DMS114 treated with DMSO at 0.1 percent for 48 hours (cell line): Measurements from ENCODE around the gene TSSK3.

Source experiments
- DNase-seq: peaks from one replicate; lab custom pipeline; 2025; ENCODE audit not compliant: unreplicated experiment; lab: John Stamatoyannopoulos, UW

Gene TSSK3, protein sequence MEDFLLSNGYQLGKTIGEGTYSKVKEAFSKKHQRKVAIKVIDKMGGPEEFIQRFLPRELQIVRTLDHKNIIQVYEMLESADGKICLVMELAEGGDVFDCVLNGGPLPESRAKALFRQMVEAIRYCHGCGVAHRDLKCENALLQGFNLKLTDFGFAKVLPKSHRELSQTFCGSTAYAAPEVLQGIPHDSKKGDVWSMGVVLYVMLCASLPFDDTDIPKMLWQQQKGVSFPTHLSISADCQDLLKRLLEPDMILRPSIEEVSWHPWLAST

DNA sequence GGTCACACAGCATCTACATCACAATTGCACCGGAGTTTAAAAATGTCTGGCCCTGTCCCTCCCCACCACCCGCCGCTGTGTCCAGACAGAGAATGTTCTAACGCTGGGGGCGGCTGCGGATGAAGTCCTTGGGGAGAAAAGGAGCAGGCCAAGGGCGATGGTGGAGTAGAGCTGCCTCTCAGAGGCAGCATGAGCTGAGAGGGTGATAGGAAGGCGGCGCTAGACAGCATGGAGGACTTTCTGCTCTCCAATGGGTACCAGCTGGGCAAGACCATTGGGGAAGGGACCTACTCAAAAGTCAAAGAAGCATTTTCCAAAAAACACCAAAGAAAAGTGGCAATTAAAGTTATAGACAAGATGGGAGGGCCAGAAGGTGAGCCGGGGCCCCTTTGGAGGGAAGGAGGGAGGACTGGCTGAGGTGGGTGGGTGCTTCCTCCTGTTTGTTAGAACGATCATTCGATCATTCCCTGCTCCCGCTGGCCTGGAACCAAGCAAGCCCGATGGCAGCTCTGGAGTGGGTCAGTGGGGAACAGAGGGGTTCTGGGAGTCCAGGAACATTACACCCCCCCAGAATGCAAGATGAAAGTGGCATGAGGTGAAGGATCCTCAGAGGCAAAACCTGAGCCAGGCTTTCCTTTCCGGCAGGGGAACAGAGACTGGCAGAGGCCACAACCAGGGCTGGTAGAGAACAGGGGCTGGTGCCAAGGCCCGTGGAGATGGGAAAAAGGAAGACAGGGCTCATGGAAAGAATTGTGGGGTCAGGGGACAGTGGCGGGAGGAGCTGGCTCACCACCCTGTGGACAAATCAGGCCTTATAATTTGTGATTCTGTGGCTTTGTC lies at the start of gene TSSK3, which contains the start of gene FAM229A:
Gene TSSK3 (plus strand): TSS at position 66 of the 840 bp plus-strand sequence. CDS start 163 bp downstream, at position 229.
Gene FAM229A (minus strand): TSS at position 12 of the 840 bp plus-strand sequence. CDS start 394 bp downstream, outside the sequence.
- no peak for DNase-seq

DNA sequence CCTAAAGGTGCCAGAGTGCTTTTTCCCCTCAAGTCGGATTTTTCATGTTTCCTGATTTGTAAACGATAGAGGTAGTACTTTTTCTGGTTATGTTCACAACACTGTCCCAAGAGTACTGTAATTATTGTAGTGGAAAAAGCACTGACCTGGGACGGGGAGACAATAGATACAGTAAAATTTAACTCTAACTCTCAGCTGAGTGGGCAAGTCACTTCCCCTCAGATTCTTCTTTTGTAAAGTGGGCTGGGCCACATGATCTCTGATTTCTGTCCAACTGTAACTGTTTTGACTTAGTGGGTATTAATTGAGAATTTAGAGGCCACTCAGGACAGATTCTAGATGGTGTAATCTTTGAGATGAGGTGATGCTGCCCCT lies 45.4 kb upstream of the TSSK3 start:
- no peak for DNase-seq

DNA sequence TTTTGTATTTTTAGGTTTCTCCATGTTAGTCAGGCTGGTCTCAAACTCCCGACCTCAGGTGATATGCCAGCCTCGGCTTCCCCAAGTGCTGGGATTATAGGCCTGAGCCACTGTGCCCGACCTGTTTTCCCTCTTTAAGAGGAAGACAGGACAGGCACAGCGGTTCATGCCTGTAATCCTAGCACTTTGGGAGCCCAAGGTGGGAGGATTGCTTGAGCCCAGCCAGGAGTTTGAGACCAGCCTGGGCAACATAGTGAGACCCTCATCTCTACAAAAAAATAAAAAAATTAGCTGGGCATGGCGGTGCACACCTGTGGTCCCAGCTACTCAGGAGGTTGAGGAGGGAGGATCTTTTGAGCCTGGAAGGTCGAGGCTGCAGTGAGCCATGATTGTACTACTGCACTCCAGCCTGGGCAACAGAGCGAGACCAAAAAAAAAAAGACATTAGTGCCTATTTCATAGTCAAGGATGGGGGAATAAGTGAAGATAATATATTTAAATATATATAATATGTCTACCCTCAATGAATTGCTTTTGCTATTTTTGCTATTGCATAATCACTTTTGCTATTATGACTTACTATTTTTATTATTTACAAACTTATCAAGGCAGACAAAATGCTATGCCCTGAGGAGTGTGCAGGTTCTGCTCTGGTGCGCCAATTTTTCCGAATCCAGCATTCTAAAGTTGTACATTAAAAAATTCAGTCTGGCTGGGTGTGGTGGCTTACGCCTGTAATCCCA lies 44.0 kb upstream of the TSSK3 start:
- no peak for DNase-seq

DNA sequence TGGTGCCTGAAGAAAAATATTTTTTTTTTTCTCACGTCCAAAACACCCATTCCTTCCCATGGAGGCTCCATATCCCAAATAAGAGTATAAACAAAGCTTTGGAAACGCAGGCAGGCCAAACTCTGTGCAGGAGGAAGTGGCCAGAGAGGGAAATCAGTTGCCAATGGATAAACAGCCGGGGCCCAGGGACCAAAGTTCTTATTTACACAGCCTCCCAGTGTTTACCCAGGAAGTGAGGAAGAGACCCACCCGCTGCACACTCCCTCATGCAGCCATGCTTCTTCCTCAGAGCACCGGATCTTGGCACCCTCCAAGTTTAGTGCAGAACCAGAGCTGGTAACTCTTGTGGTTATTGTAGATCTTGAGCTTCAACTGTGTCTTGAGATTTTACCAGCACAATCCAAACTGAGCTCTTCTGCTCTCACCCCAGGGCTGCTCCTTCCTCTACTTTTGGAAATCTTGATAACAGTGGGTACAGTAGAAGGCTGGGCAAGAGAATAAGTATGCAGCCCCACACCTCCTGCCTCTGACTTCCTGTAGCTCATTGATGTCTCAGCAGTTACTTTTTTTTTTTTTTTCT lies 40.5 kb upstream of the TSSK3 start:
- no peak for DNase-seq

DNA sequence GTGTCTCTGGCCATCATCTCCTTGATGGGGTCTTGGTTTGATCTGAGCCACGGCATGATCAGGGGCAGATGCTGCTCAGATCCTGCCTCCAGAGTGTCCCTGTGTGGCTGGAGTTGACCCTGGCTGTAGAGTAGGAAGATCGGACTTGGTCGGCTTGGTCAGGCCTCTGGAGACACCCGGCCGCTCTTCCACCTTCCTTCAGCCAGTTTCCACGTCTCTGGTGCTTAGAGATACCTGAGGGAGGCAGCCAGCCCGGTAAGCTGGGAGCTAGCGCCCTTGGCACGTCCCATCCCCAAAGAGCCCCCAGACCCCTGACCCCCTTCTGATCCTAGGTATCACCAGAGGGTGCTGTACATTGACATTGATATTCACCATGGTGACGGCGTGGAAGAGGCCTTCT lies 35.1 kb upstream of the TSSK3 start:
- DNase-seq: no peak

DNA sequence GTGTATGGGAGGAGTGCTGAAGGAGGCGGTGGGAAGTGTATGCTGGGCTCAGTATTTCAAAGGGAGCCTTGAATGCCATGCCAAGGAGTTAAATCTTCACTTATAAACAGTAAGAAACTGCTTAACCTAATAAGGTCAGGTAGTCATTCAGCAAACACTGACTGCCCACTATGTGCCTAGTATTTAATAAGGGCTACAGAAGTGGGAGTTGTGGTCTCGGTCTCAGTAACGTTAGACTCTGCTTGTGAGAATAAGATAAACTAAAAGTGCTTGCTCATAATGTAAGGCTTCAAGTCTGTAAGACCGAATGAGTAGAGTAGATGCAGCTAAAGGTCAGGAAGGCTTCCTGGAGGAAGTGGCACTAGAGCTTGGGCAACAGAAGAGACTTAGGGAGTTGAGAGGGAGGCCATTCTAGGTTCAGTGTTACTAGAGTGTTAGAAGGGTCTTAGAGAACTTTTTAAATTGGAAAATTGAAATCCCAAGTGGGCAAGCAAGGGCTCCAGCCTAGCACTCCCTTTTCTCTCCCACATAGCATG lies 32.3 kb upstream of the TSSK3 start:
- DNase-seq: no peak

DNA sequence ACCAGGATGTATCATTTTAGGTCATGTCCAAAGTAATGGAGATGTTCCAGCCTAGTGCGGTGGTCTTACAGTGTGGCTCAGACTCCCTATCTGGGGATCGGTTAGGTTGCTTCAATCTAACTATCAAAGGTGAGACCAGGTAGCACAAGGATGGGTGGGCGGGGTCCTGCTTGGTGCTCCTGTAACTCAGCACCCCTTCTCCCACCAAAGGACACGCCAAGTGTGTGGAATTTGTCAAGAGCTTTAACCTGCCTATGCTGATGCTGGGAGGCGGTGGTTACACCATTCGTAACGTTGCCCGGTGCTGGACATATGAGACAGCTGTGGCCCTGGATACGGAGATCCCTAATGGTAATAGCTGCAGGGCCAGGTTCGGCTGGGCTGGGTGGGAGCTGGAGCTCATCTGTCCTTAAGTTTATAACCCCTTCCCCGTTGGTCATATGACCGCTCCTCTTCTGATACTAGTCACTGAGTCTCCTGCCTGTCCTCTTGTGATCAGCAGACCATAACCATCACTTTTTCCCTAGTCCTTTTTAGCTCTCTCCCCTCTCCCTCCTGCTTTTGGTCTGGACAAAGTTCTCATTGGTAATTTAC lies 31.7 kb upstream of the TSSK3 start:
- DNase-seq: no peak

DNA sequence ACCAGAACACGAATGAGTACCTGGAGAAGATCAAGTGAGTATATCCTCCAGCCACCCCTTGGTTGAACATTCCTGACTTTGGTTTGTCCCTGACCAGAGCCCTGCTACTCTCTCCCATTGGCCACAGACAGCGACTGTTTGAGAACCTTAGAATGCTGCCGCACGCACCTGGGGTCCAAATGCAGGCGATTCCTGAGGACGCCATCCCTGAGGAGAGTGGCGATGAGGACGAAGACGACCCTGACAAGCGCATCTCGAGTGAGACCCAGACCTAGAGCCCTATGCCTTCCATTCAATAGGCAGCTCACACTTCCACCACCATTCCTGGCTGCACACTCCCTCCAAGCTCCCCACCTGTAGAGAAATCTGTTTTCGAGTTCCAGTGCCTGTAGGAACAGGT lies 30.8 kb upstream of the TSSK3 start:
- no peak for DNase-seq

DNA sequence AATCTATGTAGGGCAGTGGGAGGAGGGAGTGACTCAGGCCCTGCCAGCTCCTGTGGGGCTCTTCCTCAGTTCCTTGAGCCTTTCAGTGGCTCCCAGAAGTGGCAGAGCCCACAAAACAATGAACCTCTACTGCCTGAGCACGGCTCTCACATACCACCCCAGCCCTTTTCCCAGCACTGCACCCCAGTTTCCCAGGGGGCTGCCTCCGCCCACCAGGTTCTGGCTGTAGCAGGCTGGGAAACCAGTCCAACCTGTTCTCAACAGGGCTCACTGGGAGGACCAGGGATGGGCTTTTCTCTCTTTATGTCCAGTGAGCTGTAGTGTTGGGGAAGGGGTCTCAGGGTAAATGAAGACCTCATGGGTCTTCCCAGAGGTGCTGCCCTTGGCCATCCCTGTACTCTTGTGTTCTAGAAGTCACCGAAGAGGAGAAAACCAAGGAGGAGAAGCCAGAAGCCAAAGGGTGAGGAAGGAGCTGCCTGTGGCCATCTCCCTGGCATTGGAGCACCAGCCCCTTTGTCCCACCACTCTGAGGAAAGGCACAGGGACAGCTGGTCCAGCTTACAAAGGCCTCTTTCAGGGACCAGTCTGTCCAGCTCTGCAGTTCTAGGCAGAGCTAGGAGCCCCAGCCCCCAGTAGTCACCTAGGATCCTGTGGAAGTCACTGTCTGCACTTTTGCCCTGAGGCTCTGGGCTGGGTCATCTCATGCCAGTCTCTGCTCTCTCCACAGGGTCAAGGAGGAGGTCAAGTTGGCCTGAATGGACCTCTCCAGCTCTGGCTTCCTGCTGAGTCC lies 29.9 kb upstream of the TSSK3 start:
- DNase-seq: no peak

DNA sequence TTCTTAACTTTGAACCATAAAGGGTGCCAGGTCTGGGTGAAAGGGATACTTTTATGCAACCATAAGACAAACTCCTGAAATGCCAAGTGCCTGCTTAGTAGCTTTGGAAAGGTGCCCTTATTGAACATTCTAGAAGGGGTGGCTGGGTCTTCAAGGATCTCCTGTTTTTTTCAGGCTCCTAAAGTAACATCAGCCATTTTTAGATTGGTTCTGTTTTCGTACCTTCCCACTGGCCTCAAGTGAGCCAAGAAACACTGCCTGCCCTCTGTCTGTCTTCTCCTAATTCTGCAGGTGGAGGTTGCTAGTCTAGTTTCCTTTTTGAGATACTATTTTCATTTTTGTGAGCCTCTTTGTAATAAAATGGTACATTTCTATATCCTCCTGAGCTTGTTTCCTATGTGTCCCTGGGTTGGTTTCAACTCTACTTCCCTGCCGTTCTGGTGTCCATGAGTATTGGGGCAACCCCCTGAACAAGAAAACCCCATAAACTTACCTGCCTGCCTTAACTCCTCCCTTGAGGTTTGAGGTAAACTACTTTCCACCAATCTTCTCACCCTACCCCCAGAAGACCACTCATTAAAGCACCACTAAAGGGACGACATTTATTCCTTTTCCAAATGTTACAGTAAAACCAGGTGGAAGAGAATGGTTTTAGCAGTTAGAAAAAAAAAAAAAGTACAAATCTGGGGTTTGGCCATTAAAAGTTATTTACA lies 28.9 kb upstream of the TSSK3 start:
- no peak for DNase-seq

DNA sequence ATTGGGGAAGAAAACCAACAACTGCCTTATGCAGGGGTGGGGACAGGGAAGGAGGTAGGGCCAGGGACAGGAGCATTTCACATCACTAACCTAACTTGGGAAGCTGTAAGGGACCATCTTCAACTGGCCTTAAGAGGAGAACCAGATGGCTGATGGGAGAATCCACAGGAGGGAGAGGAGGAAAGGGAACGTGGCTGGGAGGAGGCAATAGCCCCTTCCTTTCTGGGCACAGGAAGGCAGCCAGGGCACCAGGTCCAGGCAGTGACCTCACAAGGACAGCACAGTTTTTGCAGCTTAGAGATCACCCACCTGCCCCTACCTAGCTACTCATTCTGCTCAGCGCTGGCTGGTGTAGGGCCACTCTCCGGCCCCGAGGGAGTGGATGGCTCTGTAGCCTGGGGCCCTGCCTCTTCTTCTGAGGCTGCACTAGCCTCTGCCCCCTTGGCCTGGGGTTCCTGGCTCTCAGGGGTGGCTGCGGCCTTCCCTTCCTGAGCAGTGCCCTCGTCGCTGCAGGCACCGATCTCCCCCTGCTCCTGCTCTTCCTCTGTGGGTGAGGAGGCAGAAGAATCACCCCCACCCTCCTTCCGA lies 28.0 kb upstream of the TSSK3 start:
- no peak for DNase-seq

DNA sequence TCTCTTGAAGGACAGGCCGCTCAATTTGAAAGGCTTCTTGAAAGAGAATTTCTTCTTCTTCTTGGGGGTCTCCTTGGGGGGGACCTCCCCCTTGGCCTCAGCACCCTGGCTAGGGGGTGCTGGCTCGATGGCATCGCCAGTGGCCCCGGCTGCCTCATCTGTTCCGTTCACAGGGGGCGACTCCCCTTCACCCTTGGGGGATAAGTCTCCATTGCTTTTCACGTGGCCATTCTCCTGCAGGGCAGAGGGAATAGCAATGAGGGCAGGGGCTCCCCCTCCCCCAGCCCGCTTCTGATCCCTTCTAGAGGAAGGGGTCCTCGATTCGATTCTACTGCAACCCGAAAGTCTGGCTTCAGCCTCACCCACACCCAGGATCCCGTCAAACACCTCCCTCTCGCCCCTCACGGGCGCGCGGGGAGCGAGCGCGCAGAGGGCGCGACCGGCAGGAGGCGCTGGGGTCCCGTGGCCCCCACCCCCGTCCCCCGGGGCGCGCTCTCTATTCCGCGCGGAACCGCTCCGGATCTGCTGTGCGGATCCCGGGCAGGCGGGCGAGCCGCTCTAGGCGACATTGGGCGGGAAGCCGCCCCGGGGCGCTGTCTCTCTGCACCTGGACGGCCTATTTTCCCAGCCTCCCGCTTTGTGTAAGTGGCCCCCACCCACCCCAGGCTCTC lies 27.3 kb upstream of the TSSK3 start:
- no peak for DNase-seq

DNA sequence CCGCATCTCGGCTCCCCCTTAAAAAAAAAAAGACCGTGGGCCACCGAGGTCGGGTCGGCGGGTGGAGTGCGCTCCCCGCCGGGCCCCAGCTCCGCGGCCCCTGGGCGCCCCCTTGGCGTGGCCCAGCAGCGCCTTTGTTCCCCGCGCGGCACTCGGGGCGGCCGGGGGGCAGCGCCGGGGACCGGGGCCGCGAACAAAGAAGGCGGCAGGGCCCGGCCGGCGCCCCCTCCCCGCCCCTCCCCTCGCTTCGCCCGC lies 26.9 kb upstream of the TSSK3 start:
- DNase-seq: no peak

DNA sequence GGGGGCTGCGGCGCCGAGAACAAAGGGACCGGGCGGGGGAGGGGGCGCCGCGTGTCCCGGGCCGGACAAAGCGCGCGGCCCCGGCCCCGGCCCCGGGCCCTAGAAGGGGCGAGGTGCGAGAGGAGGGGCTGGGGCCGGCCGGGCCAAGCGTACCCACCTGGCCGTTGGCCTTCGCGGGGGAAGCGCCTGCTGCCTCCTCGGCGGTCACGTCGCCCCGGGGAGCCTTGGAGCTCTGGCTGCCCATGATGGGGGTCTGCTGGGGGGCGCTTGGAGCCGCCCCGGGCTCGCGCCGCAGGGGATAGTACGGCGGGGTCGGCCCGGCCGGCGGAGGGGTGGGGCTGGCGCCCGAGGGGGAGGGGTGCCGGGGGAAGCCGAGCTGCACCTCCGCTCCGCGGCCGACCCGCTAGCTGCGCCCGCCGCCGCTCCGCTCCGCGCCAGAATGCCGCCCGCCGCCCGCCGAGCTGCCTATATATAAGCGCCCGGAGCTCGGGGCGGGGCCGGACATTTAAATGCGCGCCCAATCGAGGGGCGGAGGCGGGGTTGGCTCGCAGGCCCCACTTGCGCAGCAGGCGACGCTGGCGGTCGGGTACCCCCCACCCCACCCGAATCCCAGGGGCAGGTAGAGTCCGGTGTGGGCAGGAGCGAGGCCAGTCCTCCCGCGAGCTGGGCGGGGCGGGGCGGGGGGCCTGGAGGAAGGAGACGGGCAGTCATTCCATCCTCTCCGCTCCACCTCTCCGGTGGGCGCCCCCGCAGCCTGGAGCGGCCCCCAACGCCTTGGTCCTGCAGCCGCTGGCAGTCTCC lies 26.3 kb upstream of the TSSK3 start, which contains the start of gene MARCKSL1:
Gene MARCKSL1 (minus strand): TSS at position 444 of the 801 bp plus-strand sequence. CDS start 200 bp downstream, at position 244.
- DNase-seq: peak; percentile 46

DNA sequence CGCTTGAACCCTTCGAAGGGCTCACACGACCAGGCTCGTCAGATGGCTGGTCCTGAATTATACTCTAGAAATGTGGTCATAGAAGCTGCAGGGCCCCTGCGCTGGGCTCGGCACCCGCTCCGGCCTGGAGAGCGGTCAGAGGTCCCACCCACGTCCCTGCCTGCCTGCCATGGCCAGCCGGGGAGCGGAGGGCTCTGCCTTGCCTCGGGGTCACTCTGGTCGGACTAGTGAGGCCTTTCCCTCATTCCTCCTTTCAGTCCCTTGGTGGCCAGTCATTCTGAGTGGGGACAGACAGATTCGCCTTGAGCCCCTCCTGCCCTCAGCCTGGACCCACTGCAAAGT lies 25.8 kb upstream of the TSSK3 start:
- no peak for DNase-seq

DNA sequence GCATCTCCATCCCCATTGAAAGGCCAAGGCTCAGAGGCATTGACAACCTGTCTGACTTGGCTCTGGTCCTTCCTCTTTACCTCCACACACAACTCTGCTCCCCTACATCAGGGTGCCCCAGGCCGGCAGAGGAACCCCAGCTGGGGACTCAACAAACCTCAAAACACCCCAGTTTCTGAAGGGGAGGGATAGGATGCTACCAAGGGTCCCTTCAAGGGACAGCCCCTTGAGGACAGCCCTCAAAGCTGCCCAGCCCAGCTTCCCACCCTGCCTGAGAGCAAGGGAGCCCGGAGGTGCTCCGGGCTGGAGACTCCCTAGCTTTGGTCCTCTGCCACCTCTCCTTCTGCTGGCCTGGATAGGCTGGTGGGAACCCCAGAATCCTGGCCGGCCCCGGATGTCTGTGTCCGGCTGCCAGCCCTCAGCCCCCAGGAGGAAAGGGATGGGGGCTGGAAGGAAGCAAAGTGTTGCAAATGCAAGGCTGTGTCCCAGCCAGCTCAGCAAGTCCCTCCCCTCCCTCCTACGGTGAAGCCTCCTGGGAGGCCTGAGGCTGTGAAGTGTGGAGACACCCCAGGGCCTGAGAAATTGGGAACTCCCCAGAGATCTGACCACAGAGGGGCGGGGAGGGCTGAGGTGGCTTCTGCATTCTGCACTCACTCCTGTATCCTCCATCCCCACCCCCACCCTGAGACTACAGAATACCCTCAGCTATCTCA lies 25.2 kb upstream of the TSSK3 start:
- DNase-seq: no peak
